ENCODE measurements around the gene TPM1. TPM values are rescaled to one million over a fixed set of nuclear protein-coding genes. Genes with fewer than 3 reads are reported as not detected.

TPM1 gene
- total RNA-seq, 2 donors from 2014 or later = 245 to 363 TPM

- no peaks in the 10 kb centered on the region for H3K27me3 ChIP-seq (ENCODE audit: control insufficient read depth, insufficient read depth, low read length, poor library complexity, severe bottlenecking)
- no peaks in the 10 kb centered on the region for H3K36me3 ChIP-seq (ENCODE audit: control insufficient read depth, insufficient read depth, low read length)
- peak; percentile 81 for DNase-seq
- H3K9ac ChIP-seq (ENCODE audit: extremely low read depth, low read length, poor library complexity, severe bottlenecking) = no peak overlapping the region
- H3K4me1 ChIP-seq (ENCODE audit: control insufficient read depth, insufficient read depth, low read length) = peaks cover 4% of the 10 kb centered on the region
- Mint-ChIP-seq H3K4me3 (no peak overlapping the region), H3K9me3 (no peaks in the 10 kb centered on the region), H3K4me1 (peaks cover 12% of the 10 kb centered on the region), H3K27ac (no peak overlapping the region), H3K36me3 (ENCODE audit: low read depth) (no peaks in the 10 kb centered on the region), H3K27me3 (ENCODE audit: insufficient read depth) (peaks cover 2% of the 10 kb centered on the region)
- no peaks in the 10 kb centered on the region for H3K9me3 ChIP-seq (ENCODE audit: control insufficient read depth, low read length)
- H3K4me3 ChIP-seq (ENCODE audit: low read length) = no peak overlapping the region
- H3K27ac ChIP-seq (ENCODE audit: low read depth, low read length) = no peak overlapping the region
- TF ChIP-seq, protein P1, sequence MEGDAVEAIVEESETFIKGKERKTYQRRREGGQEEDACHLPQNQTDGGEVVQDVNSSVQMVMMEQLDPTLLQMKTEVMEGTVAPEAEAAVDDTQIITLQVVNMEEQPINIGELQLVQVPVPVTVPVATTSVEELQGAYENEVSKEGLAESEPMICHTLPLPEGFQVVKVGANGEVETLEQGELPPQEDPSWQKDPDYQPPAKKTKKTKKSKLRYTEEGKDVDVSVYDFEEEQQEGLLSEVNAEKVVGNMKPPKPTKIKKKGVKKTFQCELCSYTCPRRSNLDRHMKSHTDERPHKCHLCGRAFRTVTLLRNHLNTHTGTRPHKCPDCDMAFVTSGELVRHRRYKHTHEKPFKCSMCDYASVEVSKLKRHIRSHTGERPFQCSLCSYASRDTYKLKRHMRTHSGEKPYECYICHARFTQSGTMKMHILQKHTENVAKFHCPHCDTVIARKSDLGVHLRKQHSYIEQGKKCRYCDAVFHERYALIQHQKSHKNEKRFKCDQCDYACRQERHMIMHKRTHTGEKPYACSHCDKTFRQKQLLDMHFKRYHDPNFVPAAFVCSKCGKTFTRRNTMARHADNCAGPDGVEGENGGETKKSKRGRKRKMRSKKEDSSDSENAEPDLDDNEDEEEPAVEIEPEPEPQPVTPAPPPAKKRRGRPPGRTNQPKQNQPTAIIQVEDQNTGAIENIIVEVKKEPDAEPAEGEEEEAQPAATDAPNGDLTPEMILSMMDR (conservative IDR thresholded peaks at IDR 0.05) = peak; percentile 27
- 58 to 62% methylated on average over 5 to 9 of the region's 9 CpGs for WGBS, 2 experiments (ENCODE audit: insufficient coverage in 1 of 2, insufficient read length in 1 of 2)
Observed at GRCh38 chr15:63019511-63020109, 22.9 kb upstream of the TPM1 start.

DNA sequence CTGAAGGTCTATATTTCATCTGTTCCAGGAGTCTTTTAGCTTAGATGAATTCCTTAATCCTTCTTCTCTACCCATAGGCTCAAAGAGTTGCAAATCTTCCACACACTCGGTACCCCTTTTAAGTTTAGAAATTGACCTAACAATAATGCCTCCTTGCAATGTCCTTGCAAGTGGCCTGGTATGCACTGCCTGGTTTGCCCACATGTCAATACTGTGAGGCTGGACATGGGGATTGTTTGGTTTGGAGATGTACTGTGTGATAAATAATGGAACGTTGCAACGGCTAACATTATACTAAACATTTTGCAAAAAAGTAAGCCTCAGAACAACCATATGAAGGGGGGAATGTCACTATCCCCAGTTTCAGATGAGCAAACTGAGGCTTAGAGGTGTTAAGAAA, 22.4 kb upstream of the TPM1 start:
- H3K27me3 Mint-ChIP-seq (ENCODE audit: insufficient read depth) = peaks cover 2% of the 10 kb centered on the region

GRCh38 chr15:63020759-63021430, 21.7 kb upstream of the TPM1 start:
- Mint-ChIP-seq H3K27me3 (ENCODE audit: insufficient read depth) (peaks cover 2% of the 10 kb centered on the region), H3K27ac (no peak overlapping the region), H3K9me3 (no peaks in the 10 kb centered on the region), H3K4me1 (peaks cover 12% of the 10 kb centered on the region), H3K36me3 (ENCODE audit: low read depth) (no peaks in the 10 kb centered on the region), H3K4me3 (no peak overlapping the region)
- Histone ChIP-seq H3K27me3 (ENCODE audit: control insufficient read depth, insufficient read depth, low read length, poor library complexity, severe bottlenecking) (no peaks in the 10 kb centered on the region), H3K9me3 (ENCODE audit: control insufficient read depth, low read length) (no peaks in the 10 kb centered on the region), H3K4me1 (ENCODE audit: control insufficient read depth, insufficient read depth, low read length) (peaks cover 8% of the 10 kb centered on the region), H3K36me3 (ENCODE audit: control insufficient read depth, insufficient read depth, low read length) (no peaks in the 10 kb centered on the region), H3K4me3 (ENCODE audit: low read length) (no peak overlapping the region), H3K27ac (ENCODE audit: low read depth, low read length) (no peak overlapping the region), H3K9ac (ENCODE audit: extremely low read depth, low read length, poor library complexity, severe bottlenecking) (no peak overlapping the region)
- TF ChIP-seq, protein P1 (conservative IDR thresholded peaks at IDR 0.05) = no peak
- DNase-seq = no peak
- 78 to 83% methylated on average over 6 to 7 of the region's 7 CpGs for WGBS, 2 experiments (ENCODE audit: insufficient coverage in 1 of 2, insufficient read length in 1 of 2)

More for the DNA sequence above, 22.4 kb upstream of the TPM1 start:
- no peak overlapping the region for H3K27ac Mint-ChIP-seq
- peaks cover 4% of the 10 kb centered on the region for H3K4me1 ChIP-seq (ENCODE audit: control insufficient read depth, insufficient read depth, low read length)
- H3K4me3 ChIP-seq (ENCODE audit: low read length) = no peak overlapping the region
- no peaks in the 10 kb centered on the region for H3K27me3 ChIP-seq (ENCODE audit: control insufficient read depth, insufficient read depth, low read length, poor library complexity, severe bottlenecking)
- H3K9ac ChIP-seq (ENCODE audit: extremely low read depth, low read length, poor library complexity, severe bottlenecking) = no peak overlapping the region
- H3K4me3 Mint-ChIP-seq = no peak overlapping the region
- 80 to 95% methylated on average over 1 to 2 of the region's 3 CpGs for WGBS, 2 experiments (ENCODE audit: insufficient coverage in 1 of 2, insufficient read length in 1 of 2)
- TF ChIP-seq, protein P1 (conservative IDR thresholded peaks at IDR 0.05) = no peak
- peaks cover 12% of the 10 kb centered on the region for H3K4me1 Mint-ChIP-seq
- DNase-seq = no peak
- H3K27ac ChIP-seq (ENCODE audit: low read depth, low read length) = no peak overlapping the region
- no peaks in the 10 kb centered on the region for H3K9me3 ChIP-seq (ENCODE audit: control insufficient read depth, low read length)
- H3K36me3 Mint-ChIP-seq (ENCODE audit: low read depth) = no peaks in the 10 kb centered on the region
- H3K9me3 Mint-ChIP-seq = no peaks in the 10 kb centered on the region
- no peaks in the 10 kb centered on the region for H3K36me3 ChIP-seq (ENCODE audit: control insufficient read depth, insufficient read depth, low read length)
